Caco-2 (cell line): ENCODE data around the gene DPF3. TPM values are rescaled to one million over a fixed set of nuclear protein-coding genes. Genes with fewer than 3 reads are reported as not detected.
A peak's percentile ranks its signal among the peaks of the same experiment; 100 is the strongest.

Source experiments
- BruUV-seq: library from RNA; stranded (reverse); fragments of 400-500 nt; replicated peaks from 2 replicates; lab custom pipeline; 2021; lab: Mats Ljungman, UMichigan
- CTCF ChIA-PET: fragments of 300-600 bp; sonication (Branson Sonifier 250); formaldehyde crosslinking; loops from one replicate; lab custom pipeline; 2022; ENCODE audit warnings: antibody characterized with exemption; lab: Charles Lee
- POLR2A ChIA-PET: fragments of 300-600 bp; sonication (Branson Sonifier 250); formaldehyde crosslinking; loops from one replicate; lab custom pipeline; 2022; ENCODE audit warnings: antibody characterized with exemption; lab: Charles Lee
- DNase-seq, 2 experiments: peaks; one replicate each; pipeline versions ENCODE4 v3.0.0 to v3.0.0-alpha.2; 2020 to 2022
- H3K27me3 ChIP-seq: replicated peaks from 2 replicates; pipeline ENCODE4 v1.6.0; 2011; ENCODE audit warnings: low read length; ENCODE audit not compliant: control insufficient read depth, insufficient read depth
- H3K36me3 ChIP-seq: 2 replicates; pipeline ENCODE4 v1.5.1; 2011; ENCODE audit warnings: low read length; ENCODE audit not compliant: control insufficient read depth, insufficient read depth
- H3K4me1 ChIP-seq: fragments of 250-450 bp; sonication (Bioruptor Pico); 2 replicates; pipeline ENCODE4 v1.5.1; 2020; ENCODE audit warnings: mild to moderate bottlenecking
- H3K4me3 ChIP-seq: 2 replicates; pipeline ENCODE4 v1.5.1; 2011; ENCODE audit warnings: low read depth, mild to moderate bottlenecking, control low read depth, low read length
- H3K9me3 ChIP-seq: fragments of 250-450 bp; sonication (Bioruptor Pico); 2 replicates; pipeline ENCODE4 v1.5.1; 2020; ENCODE audit warnings: mild to moderate bottlenecking, moderate library complexity
- H3K27ac Mint-ChIP-seq: one replicate; pipeline ENCODE4 v1.8.0; 2022; ENCODE audit warnings: mixed read lengths; ENCODE audit not compliant: unreplicated experiment
- H3K27me3 Mint-ChIP-seq: one replicate; pipeline ENCODE4 v1.8.0; 2022; ENCODE audit warnings: mixed read lengths; ENCODE audit not compliant: insufficient read depth, unreplicated experiment
- H3K36me3 Mint-ChIP-seq: one replicate; pipeline ENCODE4 v1.8.0; 2022; ENCODE audit warnings: mild to moderate bottlenecking, mixed read lengths; ENCODE audit not compliant: insufficient read depth, unreplicated experiment
- H3K4me1 Mint-ChIP-seq: one replicate; pipeline ENCODE4 v1.8.0; 2022; ENCODE audit warnings: low read depth, mixed read lengths; ENCODE audit not compliant: unreplicated experiment
- H3K4me3 Mint-ChIP-seq: one replicate; pipeline ENCODE4 v1.8.0; 2022; ENCODE audit warnings: mild to moderate bottlenecking, moderate library complexity, mixed read lengths; ENCODE audit not compliant: unreplicated experiment
- H3K9me3 Mint-ChIP-seq: one replicate; pipeline ENCODE4 v1.8.0; 2022; ENCODE audit warnings: mixed read lengths; ENCODE audit not compliant: unreplicated experiment
- intact Hi-C: fragments of 100-400 bp; cut with micrococcal nuclease; formaldehyde crosslinking; loops from one replicate; pipeline ENCODE4 v1.10.0; 2022; ENCODE audit not compliant: unreplicated experiment
- total RNA-seq: library from RNA; stranded (reverse); gene quantifications from 2 replicates; pipeline ENCODE4 v1.2.3, GENCODE V29; 2022
- TF ChIP-seq, protein P1 (sequence below), 2 experiments: fragments of 200-600 bp in 1 of 2; IDR thresholded peaks; 1 replicate in 1 of 2; 2 replicates in 1 of 2; pipeline versions ENCODE4 v1.5.1 to v1.8.0; 2011 to 2022; ENCODE audit warnings: antibody characterized with exemption in 1 of 2, control low read depth in 1 of 2, inconsistent platforms in 1 of 2, low read depth in 1 of 2, low read length in 1 of 2, mild to moderate bottlenecking in 1 of 2, moderate library complexity in 1 of 2; ENCODE audit not compliant: insufficient read depth in 1 of 2, severe bottlenecking in 1 of 2, unreplicated experiment in 1 of 2

DPF3 gene
- total RNA-seq, 1 experiment from 2014 or later, result not detected

DNA sequence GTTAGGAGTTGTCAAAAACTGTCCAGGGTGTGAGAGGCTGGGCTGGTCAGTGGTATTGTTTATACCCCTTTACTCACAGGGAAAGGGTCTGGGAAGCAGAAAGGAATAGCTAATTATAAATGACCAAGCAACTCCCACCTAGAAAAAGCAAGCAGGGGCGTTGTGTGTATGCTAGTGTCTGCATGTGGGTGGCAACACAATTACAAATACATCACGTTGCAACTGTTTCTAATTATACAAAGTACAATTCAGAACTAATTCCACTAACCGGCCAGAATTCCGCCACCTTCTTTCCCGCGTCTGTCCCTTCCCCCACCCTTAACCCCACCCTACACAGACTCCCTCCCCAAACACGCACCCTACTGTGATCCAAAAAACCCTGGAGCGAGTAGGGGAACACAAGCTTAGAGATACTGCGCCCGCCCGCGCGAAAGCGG lies 2.2 kb downstream of the DPF3 start:
- peaks cover 25% of the 10 kb centered on the region for H3K27me3 Mint-ChIP-seq
- Histone ChIP-seq H3K9me3 (no peaks in the 10 kb centered on the region), H3K4me3 (no peak overlapping the region), H3K36me3 (no peaks in the 10 kb centered on the region), H3K27me3 (peaks cover 8% of the 10 kb centered on the region), H3K4me1 (peaks cover 15% of the 10 kb centered on the region)
- intact Hi-C loops, result no loop called here
- no TSS peak for BruUV-seq
- no peaks in the 10 kb centered on the region for H3K4me1 Mint-ChIP-seq
- TF ChIP-seq, protein P1, sequence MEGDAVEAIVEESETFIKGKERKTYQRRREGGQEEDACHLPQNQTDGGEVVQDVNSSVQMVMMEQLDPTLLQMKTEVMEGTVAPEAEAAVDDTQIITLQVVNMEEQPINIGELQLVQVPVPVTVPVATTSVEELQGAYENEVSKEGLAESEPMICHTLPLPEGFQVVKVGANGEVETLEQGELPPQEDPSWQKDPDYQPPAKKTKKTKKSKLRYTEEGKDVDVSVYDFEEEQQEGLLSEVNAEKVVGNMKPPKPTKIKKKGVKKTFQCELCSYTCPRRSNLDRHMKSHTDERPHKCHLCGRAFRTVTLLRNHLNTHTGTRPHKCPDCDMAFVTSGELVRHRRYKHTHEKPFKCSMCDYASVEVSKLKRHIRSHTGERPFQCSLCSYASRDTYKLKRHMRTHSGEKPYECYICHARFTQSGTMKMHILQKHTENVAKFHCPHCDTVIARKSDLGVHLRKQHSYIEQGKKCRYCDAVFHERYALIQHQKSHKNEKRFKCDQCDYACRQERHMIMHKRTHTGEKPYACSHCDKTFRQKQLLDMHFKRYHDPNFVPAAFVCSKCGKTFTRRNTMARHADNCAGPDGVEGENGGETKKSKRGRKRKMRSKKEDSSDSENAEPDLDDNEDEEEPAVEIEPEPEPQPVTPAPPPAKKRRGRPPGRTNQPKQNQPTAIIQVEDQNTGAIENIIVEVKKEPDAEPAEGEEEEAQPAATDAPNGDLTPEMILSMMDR (IDR thresholded peaks at IDR 0.05; ENCODE audit: insufficient read depth in 1 of 2, low read depth in 1 of 2, low read length in 1 of 2, severe bottlenecking in 1 of 2, unreplicated experiment in 1 of 2), result no peak
- H3K27ac Mint-ChIP-seq, result no peak overlapping the region
- no peaks in the 10 kb centered on the region for H3K36me3 Mint-ChIP-seq
- CTCF ChIA-PET, result interaction anchor here (0.6 to 0.8 kb wide), 2 partner anchors 167 to 377 kb away, joined by 3 read pairs; no protein-coding TSS in a partner anchor
- POLR2A ChIA-PET, result interaction anchor here (0.5 kb wide), 1 partner anchor 315 kb away, joined by 6 read pairs; no protein-coding TSS in a partner anchor
- no peaks in the 10 kb centered on the region for H3K9me3 Mint-ChIP-seq
- no peak for DNase-seq
- H3K4me3 Mint-ChIP-seq, result peak overlapping the region; percentile 74

DNA sequence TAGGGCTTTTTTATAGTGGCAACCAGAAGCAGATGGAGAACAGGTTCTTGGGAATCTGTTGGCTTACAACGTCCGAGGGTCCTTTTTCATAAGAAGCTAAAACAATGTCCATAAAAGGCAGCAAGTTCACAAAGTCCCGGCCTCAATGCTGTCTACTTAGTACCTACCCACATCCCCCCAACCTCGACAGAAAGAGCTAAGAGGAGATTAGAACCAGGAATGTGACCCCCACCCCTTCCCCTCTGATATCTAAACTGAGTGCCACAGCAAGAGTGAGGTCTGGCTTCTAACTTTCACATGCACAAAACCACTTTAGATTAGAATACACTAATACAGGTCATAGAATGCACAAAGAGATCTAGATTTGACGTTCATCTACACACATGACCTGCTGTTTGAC lies 4.5 kb downstream of the DPF3 start:
- DNase-seq, result no peak
- H3K36me3 Mint-ChIP-seq, result no peaks in the 10 kb centered on the region
- Histone ChIP-seq H3K36me3 (no peaks in the 10 kb centered on the region), H3K4me1 (peaks cover 9% of the 10 kb centered on the region; the same call in 1 of the 2 replicates), H3K9me3 (no peaks in the 10 kb centered on the region), H3K27me3 (peaks cover 8% of the 10 kb centered on the region), H3K4me3 (no peak overlapping the region)
- no peak overlapping the region for H3K27ac Mint-ChIP-seq
- no peak overlapping the region for H3K4me3 Mint-ChIP-seq
- H3K4me1 Mint-ChIP-seq, result no peaks in the 10 kb centered on the region
- intact Hi-C loops, result no loop called here
- CTCF ChIA-PET, result no interaction called here
- no peaks in the 10 kb centered on the region for H3K9me3 Mint-ChIP-seq
- no TSS peak for BruUV-seq
- POLR2A ChIA-PET, result no interaction called here
- H3K27me3 Mint-ChIP-seq, result peaks cover 24% of the 10 kb centered on the region
- TF ChIP-seq, protein P1 (IDR thresholded peaks at IDR 0.05; ENCODE audit: insufficient read depth in 1 of 2, low read depth in 1 of 2, low read length in 1 of 2, severe bottlenecking in 1 of 2, unreplicated experiment in 1 of 2), result no peak

GRCh38 chr14:72888636-72889201 lies 5.2 kb downstream of the DPF3 start:
- H3K4me3 ChIP-seq, result no peak overlapping the region
- intact Hi-C loops, result no loop called here
- peaks cover 9% of the 10 kb centered on the region; the same call in 1 of the 2 replicates for H3K4me1 ChIP-seq
- no peaks in the 10 kb centered on the region for H3K9me3 ChIP-seq
- H3K4me1 Mint-ChIP-seq, result no peaks in the 10 kb centered on the region
- no peaks in the 10 kb centered on the region for H3K36me3 ChIP-seq
- peaks cover 8% of the 10 kb centered on the region for H3K27me3 ChIP-seq
- BruUV-seq, result no TSS peak
- H3K9me3 Mint-ChIP-seq, result no peaks in the 10 kb centered on the region
- DNase-seq, result no peak
- H3K4me3 Mint-ChIP-seq, result no peak overlapping the region
- H3K27ac Mint-ChIP-seq, result no peak overlapping the region
- ChIA-PET CTCF (interaction anchor here (1.1 kb wide), 1 partner anchor 16 kb away, joined by 3 read pairs; no protein-coding TSS in a partner anchor), POLR2A (no interaction called here)
- TF ChIP-seq, protein P1 (IDR thresholded peaks at IDR 0.05; ENCODE audit: insufficient read depth in 1 of 2, low read depth in 1 of 2, low read length in 1 of 2, severe bottlenecking in 1 of 2, unreplicated experiment in 1 of 2), result no peak
- H3K36me3 Mint-ChIP-seq, result no peaks in the 10 kb centered on the region
- H3K27me3 Mint-ChIP-seq, result peaks cover 24% of the 10 kb centered on the region
